NAMALWA (cell line): Measurements from ENCODE around the gene ZNF142.

Experiments
- DNase-seq: peaks from one replicate; pipeline ENCODE4 v3.0.0-alpha.2; 2015; ENCODE audit warnings: low spot score

ZNF142 gene, protein sequence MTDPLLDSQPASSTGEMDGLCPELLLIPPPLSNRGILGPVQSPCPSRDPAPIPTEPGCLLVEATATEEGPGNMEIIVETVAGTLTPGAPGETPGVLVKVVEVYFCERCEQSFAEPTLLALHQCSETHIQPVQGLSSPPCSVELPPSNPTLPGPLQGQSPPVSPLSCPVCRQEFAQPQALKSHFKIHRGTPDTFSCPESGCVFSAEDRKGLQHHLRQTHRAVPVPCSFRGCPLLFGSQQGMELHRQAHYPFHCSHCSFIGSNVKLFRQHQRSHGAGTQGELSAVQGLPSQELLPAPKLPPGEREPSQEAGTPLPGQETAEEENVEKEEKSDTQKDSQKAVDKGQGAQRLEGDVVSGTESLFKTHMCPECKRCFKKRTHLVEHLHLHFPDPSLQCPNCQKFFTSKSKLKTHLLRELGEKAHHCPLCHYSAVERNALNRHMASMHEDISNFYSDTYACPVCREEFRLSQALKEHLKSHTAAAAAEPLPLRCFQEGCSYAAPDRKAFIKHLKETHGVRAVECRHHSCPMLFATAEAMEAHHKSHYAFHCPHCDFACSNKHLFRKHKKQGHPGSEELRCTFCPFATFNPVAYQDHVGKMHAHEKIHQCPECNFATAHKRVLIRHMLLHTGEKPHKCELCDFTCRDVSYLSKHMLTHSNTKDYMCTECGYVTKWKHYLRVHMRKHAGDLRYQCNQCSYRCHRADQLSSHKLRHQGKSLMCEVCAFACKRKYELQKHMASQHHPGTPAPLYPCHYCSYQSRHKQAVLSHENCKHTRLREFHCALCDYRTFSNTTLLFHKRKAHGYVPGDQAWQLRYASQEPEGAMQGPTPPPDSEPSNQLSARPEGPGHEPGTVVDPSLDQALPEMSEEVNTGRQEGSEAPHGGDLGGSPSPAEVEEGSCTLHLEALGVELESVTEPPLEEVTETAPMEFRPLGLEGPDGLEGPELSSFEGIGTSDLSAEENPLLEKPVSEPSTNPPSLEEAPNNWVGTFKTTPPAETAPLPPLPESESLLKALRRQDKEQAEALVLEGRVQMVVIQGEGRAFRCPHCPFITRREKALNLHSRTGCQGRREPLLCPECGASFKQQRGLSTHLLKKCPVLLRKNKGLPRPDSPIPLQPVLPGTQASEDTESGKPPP (N-terminal part only)

DNA sequence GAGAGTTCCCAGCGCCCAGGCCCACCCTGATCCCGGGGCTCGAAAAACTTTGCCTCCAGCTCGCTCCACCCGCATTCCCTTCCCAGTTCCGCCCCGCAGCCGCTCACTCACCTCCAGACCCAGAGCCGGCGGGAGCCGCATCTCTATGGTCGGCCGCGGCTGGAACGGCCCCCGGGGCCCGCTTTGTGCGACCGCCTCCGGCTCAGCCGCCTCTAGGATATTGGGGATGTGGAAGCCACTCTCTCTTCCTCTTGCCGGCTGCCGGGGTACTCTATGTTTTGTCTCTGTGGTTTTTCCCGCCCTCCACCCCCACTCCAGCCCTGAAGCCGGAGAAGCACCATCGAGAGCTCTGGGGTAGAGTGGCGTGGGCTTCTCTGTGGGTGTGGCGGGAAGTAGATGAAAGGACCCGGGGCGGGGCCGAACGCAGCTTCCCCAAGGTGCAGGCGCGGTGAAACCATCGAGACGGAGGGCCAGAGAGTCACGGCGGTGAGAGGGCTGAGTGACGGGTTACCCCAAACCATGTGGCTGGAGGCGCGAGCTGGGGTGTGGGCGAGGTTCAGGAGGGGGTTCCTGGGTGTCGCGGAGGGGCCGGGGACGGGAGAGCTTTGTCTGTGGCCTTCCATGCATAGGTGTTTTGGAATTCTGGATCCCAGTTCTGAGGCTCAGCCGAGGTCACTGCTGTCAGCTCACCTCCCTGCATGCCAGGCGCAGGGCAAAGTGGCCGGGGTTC is at the start of gene ZNF142, which contains the start of gene BCS1L:
ZNF142 (minus strand) TSS at position 366 of the 730 bp plus-strand sequence. CDS start 3,194 bp downstream, outside the sequence.
BCS1L (plus strand) TSS at position 426 of the 730 bp plus-strand sequence. CDS start 1,305 bp downstream, outside the sequence.
- peak; percentile 96 for DNase-seq

DNA sequence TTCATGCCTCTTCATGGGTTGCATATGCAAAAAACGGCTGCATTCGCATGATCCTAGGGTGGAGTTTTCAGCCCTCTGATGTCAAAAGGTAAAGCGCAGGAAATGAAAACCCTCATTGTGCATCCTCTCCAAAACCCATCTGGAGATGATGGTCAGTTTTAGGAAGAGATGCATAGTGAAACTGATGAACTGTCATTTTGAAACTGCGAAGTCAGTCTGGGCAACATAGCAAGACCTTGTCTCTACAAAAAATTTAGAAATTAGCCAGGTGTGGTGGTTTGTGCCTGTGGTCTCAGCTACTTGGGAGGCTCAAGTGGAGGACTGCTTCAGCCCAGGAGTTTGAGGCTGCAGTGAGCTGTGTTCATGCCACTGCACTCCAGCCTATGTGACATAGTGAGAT is 48.7 kb upstream of the ZNF142 start:
- DNase-seq = no peak

DNA sequence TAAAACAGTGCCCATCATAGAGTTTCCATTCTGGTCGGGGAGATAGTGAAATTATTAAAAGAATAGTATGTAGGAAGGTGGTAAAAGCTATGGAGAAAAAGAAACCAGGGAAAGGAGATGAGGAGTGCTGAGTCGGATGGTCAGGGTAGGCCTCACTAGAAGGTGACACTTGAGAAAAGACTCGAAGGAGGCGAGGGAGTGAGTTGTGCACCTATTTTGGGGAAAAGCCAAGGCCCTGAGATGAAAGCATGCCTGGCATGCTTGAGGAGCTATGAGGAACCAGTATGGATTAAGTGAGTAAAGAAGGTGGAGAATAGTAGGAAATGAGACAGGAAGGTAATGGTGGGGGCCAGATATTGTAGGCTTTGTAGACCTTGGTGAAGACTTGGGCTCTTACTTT is 43.9 kb upstream of the ZNF142 start:
- no peak for DNase-seq

DNA sequence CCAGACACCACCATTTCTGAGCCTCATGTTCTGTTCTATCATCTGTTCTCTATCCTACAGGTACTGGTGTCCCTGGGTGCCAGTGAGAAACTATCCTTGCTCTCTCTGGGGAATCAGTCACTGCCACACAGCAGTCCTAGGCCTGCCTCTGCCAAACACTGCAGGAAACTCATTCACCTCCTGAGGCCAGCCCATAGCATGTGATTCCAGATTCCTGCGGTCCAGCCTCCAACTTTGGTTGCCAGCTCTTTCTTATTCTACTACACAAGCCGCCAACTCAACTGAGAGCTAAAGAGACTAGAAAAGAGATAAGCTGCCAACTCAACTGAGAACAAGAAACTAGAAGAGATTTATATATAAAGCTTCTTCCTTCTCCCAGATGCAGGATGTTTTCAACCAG is 42.4 kb upstream of the ZNF142 start:
- no peak for DNase-seq

DNA sequence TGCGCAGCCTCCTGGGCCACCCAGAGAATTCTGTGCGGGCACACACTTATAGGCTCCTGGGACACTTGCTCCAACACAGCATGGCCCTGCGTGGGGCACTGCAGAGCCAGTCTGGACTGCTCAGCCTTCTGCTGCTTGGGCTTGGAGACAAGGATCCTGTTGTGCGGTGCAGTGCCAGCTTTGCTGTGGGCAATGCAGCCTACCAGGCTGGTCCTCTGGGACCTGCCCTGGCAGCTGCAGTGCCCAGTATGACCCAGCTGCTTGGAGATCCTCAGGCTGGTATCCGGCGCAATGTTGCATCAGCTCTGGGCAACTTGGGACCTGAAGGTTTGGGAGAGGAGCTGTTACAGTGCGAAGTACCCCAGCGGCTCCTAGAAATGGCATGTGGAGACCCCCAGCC is 39.5 kb upstream of the ZNF142 start:
- no peak for DNase-seq

DNA sequence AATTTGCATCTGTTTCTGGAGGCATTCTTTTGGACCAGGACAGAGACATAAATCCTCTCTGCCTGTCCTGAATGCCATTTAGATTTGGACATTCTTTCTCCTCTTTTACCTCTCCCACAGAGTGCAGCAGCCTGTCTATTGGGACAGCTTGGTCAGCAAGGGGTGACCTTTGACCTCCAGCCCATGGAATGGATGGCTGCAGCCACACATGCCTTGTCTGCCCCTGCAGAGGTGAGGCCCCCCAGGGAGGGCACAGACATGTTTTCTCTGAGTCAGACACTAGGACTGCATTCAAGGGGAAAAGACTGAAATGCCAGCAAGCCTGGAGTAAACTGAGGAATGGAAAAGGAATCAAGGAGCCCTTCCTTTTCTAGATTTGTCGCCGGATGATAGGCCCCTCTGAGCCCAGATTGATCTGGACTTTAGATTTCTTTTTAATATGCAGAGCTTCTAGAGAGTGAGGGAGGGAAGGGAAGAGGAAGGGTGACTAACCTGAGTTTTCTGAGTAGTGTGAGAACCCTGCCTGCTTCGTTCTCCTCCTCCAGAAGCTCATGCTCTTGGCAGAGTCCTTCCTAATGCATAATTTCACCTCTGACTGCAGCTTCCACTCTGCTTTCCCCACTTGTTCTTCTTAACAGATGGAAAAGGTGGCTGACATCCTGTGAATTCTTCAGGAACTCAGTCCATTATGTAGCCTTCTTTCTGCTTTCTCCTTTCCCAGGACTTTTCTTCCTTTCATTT is 35.2 kb upstream of the ZNF142 start:
- DNase-seq = no peak

DNA sequence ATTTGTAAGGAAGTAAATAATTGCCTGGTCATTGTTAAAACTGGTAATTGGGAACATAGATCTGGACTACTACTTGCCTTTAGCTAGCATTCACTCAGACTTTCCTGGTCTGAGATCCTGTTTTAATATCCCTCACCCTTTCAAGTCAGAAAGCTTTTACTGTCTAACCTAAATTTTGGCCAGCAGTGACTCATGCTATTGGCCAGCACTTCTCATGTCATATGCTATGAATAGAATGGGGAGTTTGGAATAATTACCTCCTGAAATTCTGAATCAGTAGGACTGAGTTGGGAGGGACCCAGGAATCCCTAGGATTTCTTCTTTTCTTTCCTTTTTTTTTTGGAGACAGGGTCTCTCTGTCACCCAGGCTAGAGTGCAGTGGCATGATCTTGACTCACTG is 31.8 kb upstream of the ZNF142 start:
- DNase-seq = no peak

DNA sequence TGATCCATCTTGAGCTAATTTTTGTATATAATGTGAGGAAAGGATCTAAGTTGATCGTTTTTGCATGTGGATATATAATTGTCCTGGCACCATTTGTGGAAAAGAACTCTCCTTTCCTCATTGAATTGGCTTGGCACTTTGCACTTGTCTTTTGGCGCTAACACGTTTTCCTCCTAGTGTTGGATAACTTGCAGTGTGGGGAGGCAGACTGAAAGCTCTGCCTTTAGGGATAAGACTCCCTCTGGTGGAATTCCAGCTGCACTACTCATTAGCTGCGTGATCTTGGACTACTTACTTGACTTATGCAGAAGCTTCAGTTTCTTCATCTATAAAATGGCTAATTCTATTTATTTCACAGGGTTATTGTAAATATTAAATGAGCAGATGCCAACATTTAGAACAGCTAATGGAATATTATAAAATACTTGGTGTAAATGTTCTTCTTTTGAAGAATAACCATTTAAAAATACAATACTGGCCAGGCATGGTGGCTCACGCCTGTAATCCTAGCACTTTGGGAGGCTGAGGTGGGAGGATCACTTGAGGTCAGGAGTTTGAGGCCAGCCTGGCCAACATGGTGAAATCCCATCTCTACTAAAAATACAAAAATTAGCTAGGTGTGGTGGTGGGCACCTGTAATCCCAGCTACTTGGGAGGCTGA is 28.1 kb upstream of the ZNF142 start:
- DNase-seq = peak; percentile 80

DNA sequence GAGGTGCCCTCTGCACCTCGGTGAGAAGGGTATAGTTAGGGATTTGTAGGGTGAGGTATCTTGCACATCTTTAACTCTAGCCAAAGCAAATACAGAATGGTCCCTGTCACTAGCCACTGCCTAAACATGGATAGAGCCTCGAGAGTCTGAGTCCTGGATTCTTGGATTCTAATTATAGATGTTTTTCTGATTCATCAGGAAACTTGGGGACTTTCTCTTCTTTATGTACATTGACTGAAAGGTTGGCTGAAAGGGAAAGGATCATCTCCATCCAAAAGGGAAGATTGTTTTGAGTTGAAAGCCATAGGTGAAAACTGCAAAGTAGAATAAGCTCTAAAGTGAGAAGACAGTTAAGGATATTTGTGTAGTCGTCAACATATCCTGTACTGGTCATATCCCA is 20.6 kb upstream of the ZNF142 start:
- DNase-seq = no peak

DNA sequence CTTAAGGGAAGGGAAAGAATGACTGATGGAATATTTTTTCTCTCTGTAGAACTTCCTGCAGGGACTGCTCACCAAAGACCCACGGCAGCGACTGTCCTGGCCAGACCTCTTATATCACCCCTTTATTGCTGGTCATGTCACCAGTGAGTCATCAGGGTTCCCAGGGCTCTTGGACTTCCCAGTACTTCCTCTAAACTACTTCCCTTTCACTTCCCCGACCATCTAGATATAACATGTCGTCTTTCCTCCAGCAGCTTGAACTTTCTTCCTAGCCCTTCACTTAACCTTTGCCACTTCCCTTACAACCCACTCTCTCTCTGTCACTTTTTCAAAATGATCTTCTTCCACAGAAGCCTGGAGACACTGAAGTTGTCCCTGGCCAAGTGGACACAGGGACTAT is 19.7 kb upstream of the ZNF142 start:
- no peak for DNase-seq

DNA sequence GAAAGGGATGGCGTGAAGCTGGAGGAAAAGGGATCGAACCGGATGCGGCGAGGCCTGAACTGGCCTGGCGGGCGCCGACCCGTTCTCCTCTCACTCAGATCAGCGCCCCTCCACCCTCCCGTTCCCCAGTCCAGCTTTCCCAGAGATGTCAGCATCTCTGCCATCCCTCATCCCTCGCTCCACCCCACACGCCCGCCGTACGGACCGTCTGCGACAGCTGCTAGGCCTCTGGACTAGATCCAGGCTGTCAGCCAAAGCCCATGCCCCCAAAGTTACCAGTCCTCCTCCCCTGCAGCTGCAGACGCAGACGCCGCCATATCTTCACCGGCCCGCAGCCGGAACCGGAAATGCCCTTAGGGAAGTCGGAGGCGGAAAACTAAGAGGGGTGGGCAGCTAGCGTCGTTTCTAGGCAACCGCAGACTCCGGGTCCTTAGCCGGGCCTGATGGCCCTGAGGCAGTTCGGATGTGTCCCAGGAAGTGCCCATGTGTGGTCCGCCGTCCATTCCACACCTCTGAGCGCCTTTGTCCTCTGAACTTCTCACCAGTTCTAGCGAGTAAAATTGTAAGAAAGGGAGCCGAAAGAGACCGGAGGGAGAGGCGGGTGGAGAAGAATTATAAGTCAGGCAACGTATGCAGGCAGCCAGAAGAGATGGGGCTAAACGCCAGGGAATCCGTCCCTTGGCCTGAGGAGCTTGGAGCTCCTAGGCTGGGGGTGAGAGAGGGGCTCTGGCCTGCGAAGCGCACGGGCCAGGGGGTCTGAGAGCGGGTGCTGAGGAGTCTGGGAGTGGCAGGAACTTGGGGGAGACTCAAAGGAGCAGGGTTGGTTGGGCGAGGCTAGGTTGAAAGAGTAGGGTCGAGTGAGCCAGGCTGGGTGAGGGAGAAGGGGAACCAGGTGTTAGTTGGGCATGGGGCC is 12.5 kb upstream of the ZNF142 start, which contains the start of the genes RNF25 and STK36:
RNF25 (minus strand) TSS at position 349 of the 913 bp plus-strand sequence; CDS start at position 317, 32 bp downstream.
STK36 (plus strand) TSS at position 433 of the 913 bp plus-strand sequence. CDS start 744 bp downstream, outside the sequence.
- DNase-seq = peak; percentile 93

DNA sequence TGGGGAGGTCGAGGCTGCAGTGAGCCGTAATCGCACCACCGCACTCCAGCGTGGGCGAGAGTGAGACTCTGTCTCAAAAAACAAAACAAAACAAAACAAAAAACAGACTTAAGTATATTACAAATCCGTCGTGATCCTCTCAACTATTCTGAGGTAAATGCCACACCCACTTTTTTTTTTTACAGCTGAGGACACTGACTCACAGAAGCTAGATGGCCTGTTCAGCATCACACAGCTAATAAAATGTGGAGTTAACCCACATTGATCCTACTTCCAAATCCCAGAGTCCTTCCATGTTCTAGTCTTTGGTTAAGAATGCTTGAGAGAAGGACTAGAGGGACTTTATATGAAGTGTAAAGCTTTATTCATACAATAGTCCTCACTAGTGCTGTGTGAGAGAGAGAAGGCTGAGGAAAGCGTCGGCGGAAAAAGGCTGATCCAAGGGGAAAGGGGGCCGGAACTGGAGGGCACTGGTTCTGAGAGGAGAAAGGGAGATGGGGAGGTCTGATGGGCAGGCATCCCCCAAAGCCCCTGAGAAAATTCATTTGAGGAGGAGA is 11.8 kb upstream of the ZNF142 start:
- DNase-seq = peak; percentile 41

DNA sequence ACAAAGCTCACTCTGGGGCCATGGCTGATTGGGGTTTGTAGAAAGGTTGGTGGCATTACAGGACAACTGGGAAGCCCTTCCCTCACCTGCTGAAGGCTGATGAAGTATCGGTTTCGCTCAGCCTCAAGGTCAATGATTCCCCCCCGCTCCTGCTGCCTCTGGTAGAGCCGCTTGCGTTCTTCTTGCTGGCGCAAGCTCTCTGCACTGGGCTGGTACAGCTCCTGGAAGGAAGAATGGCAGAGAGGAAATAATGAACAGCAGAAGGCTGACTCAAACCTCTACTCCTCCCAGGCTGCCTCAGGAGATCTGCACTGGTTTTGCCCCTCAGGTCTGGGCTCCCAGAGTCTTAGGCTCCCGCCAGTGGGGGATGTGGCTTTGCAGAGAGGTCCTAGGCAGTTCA is 5.2 kb upstream of the ZNF142 start:
- no peak for DNase-seq

DNA sequence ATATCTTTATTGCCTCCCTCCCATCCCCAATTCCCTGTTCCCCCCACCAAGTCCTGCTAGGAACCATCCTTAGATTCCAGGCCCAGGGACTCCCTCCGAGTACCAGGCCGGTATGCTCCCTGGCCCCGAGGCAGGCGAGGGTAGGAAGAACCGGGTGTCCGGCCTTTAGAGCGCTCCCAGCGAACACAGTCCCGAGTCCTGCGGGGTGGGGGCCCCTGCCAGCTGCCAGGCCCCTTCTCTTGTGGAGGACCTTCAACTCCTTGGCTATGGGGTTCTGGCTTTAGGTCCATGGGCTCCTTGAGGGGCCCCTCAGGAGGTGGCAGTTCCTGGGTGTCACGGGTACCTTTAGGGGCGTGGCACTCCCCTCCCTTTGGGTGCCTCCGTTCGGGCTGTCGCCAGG is 4.5 kb upstream of the ZNF142 start:
- no peak for DNase-seq

DNA sequence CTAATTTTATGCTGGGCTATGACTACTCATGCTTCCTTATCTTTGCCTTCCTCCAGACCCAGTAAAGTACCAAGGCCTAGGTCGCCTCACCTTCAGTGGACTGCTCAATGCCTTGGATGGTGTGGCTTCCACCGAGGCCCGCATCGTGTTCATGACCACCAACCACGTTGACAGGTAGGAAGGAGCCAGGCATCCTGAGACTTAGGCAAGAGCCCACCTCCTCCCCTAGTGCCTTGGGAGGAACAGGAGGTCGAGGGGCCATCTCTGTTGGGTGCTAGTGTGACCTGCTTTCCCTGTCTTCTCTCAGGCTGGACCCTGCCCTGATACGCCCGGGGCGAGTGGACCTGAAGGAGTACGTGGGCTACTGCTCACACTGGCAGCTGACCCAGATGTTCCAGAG is 3.4 kb upstream of the ZNF142 start:
- DNase-seq = no peak

DNA sequence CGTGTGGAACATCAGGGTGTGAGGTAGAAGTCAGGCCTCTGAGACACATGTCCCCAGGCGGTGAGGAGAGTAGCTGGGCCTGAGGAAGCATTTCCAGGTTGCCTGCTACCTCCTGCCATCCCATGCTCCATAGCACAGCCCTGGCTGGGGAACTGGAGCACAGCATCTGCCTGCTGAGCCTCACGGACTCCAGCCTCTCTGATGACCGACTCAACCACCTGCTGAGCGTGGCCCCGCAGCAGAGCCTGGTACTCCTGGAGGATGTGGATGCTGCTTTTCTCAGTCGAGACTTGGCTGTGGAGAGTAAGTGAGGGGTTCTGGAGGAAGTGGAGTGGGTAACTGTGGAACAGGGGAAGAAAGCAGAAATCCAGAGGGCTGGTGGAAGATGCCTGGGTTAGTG is 3.0 kb upstream of the ZNF142 start:
- DNase-seq = no peak

DNA sequence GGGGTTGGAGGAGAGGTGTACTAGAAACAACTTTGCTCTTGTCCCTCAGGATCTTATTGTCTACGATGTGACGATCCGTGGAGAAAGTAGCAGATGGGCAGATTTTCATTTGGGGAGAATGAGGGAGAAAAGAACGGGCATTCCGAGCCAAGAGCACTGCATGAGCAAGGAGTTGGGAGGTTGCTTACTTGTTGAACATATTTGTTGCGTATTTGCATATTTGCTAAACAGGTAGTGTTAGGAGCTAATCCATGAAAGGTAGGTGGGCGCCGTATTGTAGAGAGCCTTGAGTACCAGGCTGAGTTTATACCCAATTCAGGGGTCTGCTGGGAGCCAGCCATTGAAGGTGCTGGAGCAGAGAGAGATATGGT is 550 bp upstream of the ZNF142 start:
- DNase-seq = no peak

DNA sequence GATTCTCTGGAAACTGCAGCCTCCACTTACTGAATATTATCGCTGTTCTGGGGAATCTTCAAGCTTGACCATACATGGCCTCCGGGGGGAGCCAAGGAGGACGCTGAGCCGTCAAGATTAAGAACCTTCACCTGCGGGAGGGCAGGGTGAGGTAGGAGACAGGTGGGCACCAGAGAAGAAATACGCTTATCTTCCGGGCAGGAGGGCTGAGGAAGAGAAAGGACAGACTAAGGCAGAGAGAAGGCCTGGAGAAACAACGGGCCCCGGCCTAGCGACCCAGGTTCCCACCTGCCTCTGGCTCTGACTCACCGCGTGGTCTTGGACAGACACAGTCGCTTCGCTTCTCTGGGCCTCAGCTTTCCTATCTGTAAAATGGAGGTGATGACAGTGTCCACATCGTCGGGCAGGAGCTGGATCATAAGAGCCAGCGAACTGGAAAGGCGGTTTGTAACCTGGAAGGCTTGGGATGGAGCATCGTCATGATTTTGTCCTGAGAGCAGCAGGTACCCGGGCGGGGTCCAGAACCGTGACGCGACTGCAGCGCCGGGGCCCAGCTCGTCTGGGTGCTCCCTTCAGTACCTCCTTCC is 659 bp downstream of the ZNF142 start:
- peak; percentile 79 for DNase-seq
